ENCODE results near the gene SPC25.

The SPC25 gene

GRCh38 chr2:168901003-168901402, 10.8 kb upstream of the SPC25 start, which contains the start of gene G6PC2:
Gene G6PC2 (plus strand): TSS chr2:168901291. CDS start chr2:168901332, 41 bp downstream.
- no peak within 1 kb of the TSS for H3K4me3 ChIP-seq (ENCODE audit: low read depth, low read length)
- no peak for DNase-seq (ENCODE audit: low read depth)
- TF ChIP-seq CTCF (IDR thresholded peaks at IDR 0.05; ENCODE audit: control insufficient read depth, extremely low read depth, insufficient read depth) = no peak

GRCh38 chr2:168897449-168897848, 7.2 kb upstream of the SPC25 start:
- no peak for TF ChIP-seq CTCF (IDR thresholded peaks at IDR 0.05; ENCODE audit: control insufficient read depth, extremely low read depth, insufficient read depth)
- DNase-seq (ENCODE audit: low read depth) = no peak
- H3K4me3 ChIP-seq (ENCODE audit: low read depth, low read length) = no peak overlapping the region

- DNase-seq (ENCODE audit: low read depth) = no peak
- no peak for TF ChIP-seq CTCF (IDR thresholded peaks at IDR 0.05; ENCODE audit: control insufficient read depth, extremely low read depth, insufficient read depth)
- H3K4me3 ChIP-seq (ENCODE audit: low read depth, low read length) = no peak overlapping the region
These were observed 6.6 kb upstream of the SPC25 start for GRCh38 chr2:168896783-168897182.

GRCh38 chr2:168895771-168896170, 5.5 kb upstream of the SPC25 start:
- no peak for TF ChIP-seq CTCF (IDR thresholded peaks at IDR 0.05; ENCODE audit: control insufficient read depth, extremely low read depth, insufficient read depth)
- no peak overlapping the region for H3K4me3 ChIP-seq (ENCODE audit: low read depth, low read length)
- DNase-seq (ENCODE audit: low read depth) = no peak

- H3K4me3 ChIP-seq (ENCODE audit: low read depth, low read length) = no peak overlapping the region
- TF ChIP-seq CTCF (IDR thresholded peaks at IDR 0.05; ENCODE audit: control insufficient read depth, extremely low read depth, insufficient read depth) = no peak
- DNase-seq (ENCODE audit: low read depth) = no peak
These were observed 4.5 kb upstream of the SPC25 start for GRCh38 chr2:168894720-168895119.

- no peak for TF ChIP-seq CTCF (IDR thresholded peaks at IDR 0.05; ENCODE audit: control insufficient read depth, extremely low read depth, insufficient read depth)
- DNase-seq (ENCODE audit: low read depth) = no peak
- H3K4me3 ChIP-seq (ENCODE audit: low read depth, low read length) = no peak overlapping the region
These were observed 3.9 kb upstream of the SPC25 start for GRCh38 chr2:168894101-168894500.

GRCh38 chr2:168892327-168892726, 2.1 kb upstream of the SPC25 start:
- DNase-seq (ENCODE audit: low read depth) = no peak
- TF ChIP-seq CTCF (IDR thresholded peaks at IDR 0.05; ENCODE audit: control insufficient read depth, extremely low read depth, insufficient read depth) = no peak
- no peak overlapping the region for H3K4me3 ChIP-seq (ENCODE audit: low read depth, low read length)

Data from LNCaP clone FGC (cell line).